NCI-H2107 (cell line): Measurements from ENCODE around the gene HPCAL1.
"Not testable (repeated sequence)": the region's sequence is repeated elsewhere in the genome, so short reads cannot be mapped to it uniquely, and the experiment has no call there.

Source experiments
- DNase-seq: peaks from one replicate; lab custom pipeline; 2025; lab: John Stamatoyannopoulos, UW

Gene HPCAL1

DNA sequence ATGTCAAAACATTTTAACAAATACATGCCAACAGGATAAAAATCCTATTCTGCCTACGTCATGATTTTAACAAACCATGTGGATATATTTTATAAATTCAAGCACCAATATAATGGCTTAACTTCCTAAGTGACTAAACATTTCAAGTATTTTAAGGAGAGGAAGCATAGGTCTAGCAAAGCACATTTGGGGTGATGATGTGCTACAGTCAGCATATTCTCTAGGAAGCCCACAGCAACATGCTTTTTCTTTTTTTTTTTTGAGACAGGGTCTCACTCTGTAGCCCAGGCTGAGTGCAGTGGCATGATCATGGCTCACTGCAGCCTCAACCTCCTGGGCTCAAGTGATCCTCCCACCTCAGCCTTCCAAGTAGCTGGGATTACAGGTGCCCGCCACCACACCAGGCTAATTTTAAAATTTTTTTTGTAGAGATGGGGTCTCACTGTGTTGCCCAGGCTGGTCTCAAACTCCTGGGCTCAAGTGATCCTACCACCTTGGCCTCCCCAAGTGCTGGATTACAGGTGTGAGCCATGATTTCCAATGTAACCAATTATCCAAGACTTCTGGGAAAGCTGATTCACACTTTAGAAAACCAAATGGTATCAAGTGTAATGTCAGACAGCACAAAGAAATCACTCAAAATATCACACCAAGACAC lies 139.9 kb downstream of the HPCAL1 start:
- not testable (repeated sequence) for DNase-seq

DNA sequence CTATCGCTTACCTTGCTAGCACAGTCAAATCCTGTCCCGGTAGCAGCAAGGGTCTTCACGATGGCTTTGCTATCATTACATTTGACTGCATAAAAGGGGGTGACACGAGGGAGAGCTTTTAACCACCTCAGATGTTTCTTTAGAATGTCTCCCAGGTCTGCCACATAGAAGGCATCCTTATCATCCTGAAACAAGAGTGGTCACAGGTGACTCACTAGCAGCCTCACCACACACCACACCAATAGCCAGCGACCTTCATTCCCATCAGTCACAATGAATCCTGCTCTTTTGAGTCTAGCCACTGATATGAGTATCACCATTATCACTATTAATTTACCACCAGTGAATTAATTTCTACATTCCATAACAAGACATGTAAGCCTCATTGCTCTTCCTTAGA lies 141.8 kb downstream of the HPCAL1 start:
- no peak for DNase-seq

DNA sequence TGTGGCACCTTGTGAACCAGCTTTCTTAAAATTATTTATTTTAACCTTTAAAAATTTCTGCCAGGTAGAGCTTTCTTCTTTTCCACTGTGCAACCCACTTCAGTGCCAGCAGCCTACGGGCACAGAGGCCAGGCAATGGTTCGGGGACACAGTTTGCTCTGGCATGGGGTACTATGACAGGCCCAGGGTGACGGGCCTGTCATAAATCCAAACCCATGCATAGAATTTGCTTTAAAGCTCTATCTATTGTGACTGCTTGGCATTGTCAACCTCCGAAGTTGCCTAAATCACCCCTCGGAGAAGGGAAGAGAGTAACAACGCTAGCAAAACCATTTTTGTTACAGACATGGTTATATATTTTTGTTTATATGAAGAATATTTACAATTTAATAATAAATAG lies 143.9 kb downstream of the HPCAL1 start:
- no peak for DNase-seq

DNA sequence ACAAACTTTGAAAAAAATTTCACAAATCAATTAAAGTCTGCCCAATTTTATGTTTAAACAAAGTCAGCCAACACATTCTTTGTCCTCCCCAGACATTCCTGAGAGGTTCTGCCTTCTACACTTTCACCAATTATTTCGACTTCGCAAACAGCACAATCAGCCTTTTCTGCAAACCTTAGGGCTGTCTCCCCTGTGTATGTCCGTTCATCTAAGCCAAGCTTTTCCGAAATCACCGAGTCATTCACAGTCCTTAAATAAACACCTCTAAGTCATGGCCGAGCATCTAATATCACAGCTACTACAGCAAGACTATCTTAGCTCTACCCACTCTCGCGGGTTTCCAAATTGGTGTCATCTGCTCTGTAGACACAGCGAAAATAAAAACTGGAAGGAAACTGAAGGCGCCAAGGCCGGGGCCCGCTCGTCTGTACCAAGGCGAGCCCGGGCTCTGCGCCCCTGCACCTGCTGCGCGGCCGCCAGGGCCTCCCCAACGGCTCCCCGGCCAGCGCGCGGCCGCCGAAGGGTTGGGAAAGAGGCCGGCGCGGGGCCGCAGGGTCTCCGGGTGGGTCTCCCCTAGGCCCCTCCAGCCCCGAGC lies 144.7 kb downstream of the HPCAL1 start:
- no peak for DNase-seq

DNA sequence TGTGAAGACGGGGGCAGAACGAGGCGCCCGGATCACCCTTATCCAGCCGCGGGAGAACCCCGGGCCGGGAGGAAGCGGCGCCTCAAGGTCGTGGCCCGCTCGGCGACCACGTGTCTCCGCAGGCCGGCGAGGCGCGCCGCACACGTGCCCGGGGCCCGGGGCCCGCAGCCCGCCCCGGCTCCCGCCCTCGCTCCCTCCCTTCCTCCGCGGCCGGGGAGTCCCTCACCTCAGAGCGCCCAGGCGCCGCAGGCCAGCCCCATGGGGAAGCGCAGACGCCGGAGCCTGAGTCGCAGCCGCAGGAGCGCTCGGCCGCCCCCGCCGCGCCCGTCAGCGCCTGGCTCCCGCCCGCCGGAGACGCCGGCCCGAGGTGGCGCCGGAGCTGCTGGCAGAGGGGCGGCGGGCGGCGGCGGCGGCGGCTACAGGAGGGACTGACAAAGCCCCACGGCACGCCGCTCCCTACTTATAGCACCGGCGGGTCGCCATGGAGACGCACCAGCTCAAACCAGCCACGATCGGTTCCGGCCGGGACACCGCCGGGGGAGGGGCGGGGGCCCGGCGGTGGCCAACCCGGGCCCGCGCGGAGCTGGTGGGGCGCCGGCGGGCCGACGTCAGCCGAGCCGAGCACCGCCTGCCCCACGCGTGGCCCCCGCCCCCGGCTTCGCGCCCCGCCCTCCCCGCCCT lies 145.3 kb downstream of the HPCAL1 start, which contains the start of gene ODC1:
ODC1 (minus strand) TSS at position 433 of the 681 bp plus-strand sequence. CDS start 3,295 bp downstream, outside the sequence.
- peak; percentile 97 for DNase-seq

DNA sequence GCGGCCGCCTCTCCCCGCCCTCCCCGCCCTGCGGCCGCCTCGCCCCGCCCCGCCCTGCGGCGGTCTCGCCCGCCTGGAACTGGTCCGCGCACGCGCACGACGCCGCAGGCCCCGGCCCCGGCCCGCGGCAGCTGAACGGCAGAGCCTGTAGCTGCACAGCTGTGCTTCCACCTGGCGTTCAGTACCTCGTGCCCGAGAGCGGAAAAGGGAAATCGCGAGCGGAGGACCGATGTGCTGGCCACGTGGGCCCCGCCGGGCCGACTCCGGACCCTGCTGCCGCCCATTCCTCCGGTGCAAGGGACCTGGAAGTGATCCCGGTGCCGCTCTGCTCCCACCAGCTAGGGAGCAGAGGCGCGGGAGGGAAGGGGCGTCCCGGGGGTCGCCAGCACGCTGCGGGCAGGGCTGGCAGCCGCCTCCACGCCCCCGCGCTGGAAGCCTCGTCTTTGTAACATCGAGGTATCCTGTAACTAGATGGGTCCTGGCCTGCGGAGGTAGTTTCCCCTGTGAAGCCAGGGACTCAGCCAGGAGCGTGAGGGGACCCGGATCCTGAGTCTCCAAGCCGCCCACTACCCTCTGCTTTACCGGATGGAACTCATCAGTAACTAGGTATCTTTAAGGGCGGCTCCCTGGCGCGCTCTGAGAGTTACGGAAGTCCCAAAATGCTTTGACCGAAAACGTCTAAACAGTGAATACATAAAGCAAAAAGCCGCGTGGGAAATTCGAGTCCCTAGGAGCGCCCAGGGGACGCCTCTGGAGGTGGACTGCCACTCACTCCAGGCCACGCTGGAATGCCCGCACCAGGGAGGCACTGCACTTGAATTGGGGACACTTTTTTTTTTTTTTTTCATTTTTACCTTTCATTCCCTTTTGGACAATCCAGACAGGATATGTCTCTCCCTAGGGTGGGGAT lies 146.1 kb downstream of the HPCAL1 start:
- peak; percentile 97 for DNase-seq

DNA sequence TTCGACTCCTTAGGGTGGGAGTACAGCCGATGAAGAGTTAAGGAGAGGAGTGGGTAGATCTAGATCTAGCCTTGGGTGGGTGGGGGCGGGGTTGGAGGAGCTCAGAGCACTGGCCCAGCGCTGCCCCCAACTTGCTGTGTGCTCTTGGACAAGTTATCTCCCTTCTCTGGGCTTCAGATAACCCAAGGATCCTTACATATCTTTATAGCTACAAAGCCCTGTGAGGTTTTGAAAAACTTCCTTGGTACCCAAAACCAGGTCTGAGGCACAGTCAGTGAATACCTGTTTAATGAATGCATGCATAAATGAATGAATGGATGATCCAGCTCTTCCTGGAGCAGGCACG lies 146.8 kb downstream of the HPCAL1 start:
- DNase-seq: no peak

DNA sequence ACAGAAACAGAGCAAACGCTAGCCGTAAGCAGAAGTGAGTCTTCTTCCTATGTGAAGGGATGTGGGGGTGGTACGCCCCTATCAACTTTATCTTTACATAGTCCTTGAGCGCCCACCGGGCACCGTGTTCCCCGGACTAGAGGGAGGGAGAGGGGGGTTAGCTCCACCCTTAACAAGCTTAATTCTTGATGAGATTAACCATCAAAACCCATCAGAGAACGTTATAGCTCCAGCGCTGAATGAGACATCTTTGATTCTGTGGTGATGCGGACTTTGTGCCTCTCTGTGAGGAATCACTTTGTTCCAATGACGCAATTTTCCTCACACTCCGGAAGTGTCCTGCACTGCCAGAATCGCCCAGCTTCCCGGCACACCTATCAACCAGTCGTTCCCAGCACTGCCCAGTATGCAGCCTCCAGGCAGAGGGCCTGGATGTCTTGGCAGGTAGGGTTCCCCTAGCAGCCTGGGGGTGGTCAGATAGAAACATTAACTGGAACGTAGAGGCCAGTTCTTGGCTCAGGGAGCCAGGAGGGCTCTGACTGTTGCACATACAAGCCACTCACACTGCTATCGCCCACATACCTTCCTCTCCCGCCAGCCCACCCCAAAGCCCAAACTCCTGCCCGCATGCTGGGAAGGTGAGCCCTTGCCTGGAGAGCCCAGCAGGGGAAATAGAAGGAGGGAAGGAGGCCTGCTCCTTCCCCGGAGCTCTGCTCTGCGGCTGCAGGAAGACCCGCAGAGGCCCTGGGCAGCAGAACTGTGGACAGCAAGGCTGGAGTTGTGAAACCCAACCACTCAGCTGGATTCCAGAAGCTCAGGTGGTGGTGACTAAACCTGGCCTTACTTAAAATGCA lies 147.4 kb downstream of the HPCAL1 start:
- DNase-seq: no peak

DNA sequence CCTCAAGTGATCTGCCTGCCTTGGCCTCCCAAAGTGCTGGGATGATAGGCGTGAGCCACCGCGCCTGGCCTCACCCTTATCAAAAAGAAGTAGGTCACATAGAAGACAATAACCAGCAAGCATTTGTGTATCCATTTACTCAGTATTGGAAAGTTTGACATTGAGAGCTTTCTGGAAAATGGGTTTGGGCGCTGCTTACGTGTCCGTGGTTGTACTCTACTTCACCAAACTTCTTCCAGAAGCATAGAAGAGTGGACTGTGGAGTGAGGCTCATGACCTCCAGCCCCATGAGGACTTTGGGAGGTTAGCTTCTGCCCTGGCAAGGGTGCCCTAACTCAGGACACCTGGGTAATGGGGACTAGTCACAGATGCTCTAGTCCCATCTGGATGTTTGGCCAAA lies 149.1 kb downstream of the HPCAL1 start:
- DNase-seq: no peak

DNA sequence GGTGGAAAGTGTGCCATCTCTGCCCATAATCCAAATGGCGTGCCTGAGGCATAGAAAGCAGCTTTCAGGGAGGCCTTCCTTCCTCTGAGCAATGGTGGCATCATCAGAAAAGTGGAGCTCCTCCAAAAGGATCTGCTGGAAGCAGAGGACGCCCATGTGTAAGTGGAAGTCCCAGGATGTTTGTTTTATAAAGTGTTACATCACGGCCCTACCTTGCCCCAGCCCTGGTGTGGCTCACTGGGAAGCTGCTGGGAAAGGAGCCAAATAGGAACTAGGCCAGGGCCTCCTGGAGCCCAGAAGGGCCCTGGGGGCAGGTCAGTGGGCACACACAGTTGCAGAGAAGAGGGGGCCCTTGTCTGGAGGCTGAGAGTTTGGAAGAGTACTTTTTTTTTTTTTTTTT lies 149.6 kb downstream of the HPCAL1 start:
- peak; percentile 11 for DNase-seq

DNA sequence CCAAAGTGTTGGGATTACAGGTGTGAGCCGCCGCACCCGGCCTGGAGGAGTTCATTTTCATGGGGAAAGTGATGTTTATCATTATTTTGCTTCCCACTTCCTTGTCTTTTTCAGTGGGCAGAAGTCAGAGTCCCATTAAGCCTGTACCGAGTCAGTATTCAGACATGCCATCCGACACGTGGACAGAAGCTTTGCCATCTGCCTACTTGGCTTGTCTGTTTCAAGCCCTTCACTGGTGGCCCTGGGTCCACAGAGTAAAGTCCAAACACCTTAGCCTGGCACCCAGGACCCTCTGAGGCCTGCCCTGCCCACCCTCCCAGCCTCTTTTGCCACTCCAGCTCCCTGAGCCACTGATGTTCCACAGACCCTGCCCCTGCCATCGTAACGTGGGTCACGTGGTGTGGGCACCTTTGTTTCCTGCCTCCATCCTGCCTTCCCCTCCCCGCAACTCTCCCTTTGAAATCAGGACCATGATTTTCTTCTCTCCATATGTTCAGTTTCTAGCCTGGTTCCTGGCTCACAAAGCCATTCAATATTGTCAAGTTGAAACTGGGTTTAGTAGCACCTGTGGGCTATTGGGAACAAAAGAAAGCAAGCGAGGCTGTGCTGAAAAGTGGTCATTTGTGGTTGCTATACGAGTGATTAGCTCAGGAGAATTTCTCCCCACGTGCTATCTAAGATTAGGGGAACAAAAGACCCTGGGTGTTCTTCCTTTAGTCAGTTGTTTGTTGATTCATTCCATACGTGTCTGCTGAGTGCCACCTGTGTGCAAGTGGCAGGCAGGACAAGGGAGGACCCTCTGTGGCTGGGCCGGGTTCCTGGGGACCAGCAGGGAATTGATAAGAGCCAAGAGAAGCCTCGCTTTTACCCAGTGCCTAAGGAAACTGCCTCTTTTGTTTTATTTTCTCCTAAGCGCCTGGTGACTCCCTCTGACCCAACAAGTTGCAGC lies 150.5 kb downstream of the HPCAL1 start:
- peak; percentile 69 for DNase-seq

DNA sequence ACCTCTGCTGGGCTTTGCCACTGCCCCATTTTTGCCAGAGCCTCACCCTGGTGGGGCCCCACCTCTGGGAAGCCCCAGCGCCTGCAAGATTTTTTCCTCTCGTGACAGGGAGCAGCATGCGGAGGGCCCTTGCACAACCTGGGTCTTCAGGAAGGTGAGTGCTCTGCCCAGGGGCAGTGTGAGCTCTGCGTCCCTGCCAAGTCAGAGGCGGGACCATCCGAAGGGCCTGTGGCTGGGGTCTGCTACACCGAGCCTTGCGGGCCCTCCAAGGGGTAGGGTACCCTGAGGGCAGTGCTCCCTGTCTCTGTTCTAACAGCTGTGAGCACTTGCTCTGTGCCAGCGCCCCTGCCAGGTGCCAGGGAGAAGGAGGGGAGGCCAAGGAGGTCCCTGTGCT lies 151.2 kb downstream of the HPCAL1 start:
- DNase-seq: no peak

DNA sequence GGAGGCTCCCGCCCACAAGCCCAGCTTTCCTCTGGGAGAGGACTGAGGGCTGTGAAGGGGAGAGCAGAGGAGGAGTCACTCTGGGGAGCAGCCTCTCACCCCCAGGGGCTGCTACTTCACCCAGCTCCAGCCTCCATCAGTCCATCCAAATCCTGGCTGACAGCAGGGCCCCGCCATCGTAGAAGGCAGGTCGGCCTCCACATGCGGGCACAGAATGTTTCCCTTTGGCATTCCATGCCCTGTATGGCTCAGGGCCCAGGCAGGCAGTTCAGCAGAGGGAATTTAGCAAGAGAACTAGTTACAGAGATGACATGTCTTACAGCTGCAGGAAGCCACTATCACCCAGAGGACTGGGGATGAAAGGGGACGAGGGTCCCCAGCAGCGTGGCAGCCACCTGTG lies 151.8 kb downstream of the HPCAL1 start:
- DNase-seq: no peak

DNA sequence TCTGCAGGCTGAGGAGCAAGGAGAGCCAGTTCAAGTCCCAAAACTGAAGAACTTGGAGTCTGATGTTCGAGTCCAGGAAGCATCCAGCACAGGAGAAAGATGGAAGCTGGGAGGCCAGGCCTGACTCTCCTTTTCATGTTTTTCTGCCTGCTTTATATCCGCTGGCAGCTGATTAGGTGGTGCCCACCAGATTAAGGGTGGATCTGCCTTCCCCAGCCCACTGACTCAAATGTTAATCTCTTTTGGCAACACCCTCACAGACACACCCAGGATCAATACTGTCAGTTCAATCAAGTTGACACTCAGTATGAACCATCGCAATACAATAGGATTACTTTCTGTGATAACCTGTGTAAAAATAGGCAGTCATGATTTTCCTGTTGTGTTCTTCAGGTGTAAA lies 154.5 kb downstream of the HPCAL1 start:
- DNase-seq: not testable (repeated sequence)

DNA sequence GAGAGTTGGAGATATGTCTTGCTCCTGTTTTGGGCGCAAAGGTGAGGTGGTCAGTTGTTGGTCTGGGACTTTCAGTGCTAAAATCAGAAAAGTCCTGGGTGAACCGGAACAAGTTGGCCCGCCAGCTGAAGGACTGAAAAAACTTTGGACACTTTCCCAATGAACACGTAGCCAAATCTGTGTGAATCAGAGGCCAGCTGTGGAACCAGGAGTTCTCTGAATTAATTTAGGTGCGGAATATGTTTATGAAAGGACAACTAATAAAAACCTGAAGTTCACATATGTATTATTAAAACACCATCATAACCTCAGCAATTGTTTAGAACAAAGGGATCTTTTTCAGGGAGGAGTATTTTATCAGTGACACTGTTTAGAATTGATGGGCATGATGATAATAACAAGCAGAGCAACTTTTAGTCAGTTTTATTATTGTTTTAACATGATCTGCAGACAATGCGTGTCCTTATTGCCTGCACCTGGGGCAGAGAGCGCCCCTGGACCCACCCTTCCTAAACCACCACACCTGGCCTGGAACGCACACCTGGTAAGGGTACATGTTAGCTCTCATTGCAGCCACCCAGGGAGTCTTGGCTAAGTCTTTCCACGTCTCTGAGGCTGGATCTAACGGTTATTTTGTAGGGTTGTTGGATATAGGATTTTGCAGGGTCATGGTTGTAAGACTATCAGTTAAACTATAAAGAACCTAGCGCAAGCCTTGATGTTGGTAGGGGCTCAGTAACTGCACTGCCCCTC lies 155.3 kb downstream of the HPCAL1 start:
- no peak for DNase-seq

DNA sequence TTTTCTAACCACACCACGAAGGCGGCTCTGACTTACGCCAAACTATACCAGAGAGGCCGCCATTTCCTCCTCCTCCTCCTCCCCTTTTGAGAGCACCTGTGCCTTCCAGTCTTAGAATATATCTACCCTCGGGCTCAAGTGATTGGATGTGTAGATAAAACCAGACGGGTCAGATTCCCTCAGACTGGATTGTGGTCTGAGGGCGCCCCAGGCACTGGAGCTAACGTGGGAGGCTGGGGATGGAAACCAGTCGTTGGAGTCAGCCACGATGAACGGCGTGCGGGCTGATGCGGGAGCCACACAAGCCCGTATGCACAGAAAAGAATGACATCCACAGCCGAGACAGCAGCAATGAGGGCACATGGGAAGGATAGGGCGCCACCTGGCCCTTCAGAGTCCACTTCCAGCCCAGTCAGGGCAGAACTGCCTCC lies 157.7 kb downstream of the HPCAL1 start:
- DNase-seq: no peak

DNA sequence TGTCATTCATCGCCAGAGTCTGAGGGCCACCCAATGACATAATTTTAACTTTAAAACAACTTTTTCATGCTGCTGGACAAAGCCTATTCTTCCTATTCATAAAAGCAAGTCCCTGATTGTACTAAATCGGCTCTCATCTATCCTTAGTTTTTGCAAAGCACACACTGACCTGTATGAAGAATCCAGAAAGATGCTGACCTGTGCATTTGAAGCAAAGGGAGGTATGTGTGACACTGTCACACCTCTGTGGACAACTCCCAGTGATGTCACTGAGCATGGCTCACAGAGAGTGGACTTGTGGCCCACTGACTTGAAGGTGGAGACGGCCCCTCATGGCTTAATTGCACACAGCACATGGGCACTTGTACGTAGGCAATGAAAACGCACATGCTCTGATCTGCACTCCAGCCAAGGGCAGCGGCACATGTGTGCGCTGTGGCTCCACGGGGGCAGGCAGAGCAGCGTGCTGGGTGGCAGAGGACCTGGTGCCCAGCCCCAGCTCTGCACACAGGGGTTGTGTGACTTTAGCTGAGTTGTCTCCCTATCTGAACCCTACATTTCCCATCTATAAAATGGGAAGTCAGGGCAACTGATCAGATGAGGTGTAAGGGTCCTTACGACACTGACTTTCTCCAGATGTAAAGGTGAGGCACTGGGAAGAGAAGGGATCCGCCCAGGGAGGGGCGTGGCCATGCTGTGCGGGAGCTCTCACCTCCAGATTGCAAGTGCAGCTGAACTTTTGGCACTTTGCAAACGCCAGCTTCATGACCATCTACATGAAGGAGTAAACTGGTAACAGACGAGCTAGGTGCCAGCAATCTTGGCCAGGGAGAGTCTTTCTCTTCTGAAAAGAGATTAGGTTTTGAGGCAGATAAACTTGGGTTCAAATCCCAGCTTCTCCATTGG lies 159.7 kb downstream of the HPCAL1 start:
- DNase-seq: no peak

DNA sequence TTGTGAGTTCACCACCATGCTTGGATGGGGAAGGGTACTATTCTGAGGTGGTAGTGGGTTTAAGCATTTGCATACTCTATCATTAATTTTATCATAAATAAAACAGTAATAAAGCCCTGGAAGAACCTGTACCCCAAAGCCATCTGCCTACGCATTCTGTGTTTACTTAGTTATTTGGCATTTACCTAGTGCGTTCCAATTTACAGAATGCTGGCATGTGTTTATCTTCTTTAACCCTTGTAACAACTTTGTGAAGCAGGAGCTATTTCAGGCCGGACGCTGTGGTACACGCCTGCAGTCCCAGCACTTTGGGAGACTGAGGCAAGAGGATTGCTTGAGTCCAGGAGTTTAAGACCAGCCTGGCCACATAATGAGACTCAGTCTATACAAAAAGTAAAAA lies 163.2 kb downstream of the HPCAL1 start:
- no peak for DNase-seq
